ENCODE results near the gene ARID4B. TPM values are rescaled to one million over a fixed set of nuclear protein-coding genes. Genes with fewer than 3 reads are reported as not detected.

The ARID4B gene
- total RNA-seq, 1 donor: 36.7 TPM

- no peak overlapping the region for H3K4me3 ChIP-seq (ENCODE audit: low read depth, low read length)
- DNase-seq (ENCODE audit: low read depth): no peak
- TF ChIP-seq, protein P1, sequence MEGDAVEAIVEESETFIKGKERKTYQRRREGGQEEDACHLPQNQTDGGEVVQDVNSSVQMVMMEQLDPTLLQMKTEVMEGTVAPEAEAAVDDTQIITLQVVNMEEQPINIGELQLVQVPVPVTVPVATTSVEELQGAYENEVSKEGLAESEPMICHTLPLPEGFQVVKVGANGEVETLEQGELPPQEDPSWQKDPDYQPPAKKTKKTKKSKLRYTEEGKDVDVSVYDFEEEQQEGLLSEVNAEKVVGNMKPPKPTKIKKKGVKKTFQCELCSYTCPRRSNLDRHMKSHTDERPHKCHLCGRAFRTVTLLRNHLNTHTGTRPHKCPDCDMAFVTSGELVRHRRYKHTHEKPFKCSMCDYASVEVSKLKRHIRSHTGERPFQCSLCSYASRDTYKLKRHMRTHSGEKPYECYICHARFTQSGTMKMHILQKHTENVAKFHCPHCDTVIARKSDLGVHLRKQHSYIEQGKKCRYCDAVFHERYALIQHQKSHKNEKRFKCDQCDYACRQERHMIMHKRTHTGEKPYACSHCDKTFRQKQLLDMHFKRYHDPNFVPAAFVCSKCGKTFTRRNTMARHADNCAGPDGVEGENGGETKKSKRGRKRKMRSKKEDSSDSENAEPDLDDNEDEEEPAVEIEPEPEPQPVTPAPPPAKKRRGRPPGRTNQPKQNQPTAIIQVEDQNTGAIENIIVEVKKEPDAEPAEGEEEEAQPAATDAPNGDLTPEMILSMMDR (IDR thresholded peaks at IDR 0.05; ENCODE audit: insufficient read depth, low read length): no peak
These were observed 49.1 kb downstream of the ARID4B start for GRCh38 chr1:235278915-235279292.

DNA sequence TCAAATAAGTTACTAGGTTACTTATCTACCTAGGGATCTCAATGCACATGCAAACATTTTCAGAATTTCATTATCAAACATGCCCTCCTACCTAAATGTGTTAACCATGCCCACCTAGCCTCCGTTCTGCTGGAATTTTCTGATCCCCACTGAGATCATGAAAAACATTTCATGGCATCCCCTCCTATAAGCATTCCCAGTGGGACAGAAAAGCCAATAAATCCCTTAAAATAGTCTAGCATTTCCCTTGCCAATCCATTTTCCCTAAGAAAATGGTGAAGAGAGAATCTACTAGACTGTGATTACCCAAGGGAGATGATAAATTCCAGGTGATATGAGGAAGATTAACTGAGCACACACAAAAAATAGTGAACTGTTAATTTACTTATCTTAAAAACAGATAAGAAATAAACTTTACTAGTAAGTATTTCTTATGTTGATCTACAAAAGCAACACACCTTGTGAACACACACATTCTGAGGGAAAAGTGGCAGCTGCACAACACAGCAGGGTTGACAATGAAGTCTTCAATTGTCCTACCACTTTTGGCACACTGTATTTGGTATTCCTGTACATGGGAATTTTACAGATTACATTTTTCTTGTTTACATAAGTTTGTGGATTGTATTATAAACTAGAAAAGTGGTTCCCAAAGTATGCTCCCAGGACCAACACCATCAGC, 49.6 kb downstream of the ARID4B start:
- H3K4me3 ChIP-seq (ENCODE audit: low read depth, low read length): no peak overlapping the region
- DNase-seq (ENCODE audit: low read depth): no peak
- TF ChIP-seq, protein P1 (IDR thresholded peaks at IDR 0.05; ENCODE audit: insufficient read depth, low read length): no peak

- DNase-seq (ENCODE audit: low read depth): no peak
- H3K4me3 ChIP-seq (ENCODE audit: low read depth, low read length): no peak overlapping the region
- TF ChIP-seq, protein P1 (IDR thresholded peaks at IDR 0.05; ENCODE audit: insufficient read depth, low read length): no peak
These were observed 50.3 kb downstream of the ARID4B start for GRCh38 chr1:235277709-235278108.

DNA sequence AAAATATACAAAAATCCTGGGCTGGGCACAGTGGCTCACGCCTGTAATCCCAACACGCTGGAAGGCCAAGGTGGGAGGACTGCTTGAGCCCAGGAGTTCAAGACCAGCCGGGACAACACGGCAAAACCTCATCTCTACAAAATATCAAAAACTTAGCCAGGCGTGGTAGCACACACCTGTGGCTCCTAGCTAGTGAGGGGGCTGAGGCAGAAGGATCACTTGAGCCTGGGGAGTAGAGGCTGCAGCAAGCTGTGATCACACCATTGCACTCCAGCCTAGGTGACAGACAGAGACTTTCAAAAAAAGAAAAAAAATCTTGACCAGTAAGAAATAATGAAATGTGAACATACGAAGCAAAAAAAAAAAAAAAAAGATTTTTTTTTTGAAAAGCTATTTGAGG, 52.1 kb downstream of the ARID4B start:
- TF ChIP-seq, protein P1 (IDR thresholded peaks at IDR 0.05; ENCODE audit: insufficient read depth, low read length): no peak
- no peak overlapping the region for H3K4me3 ChIP-seq (ENCODE audit: low read depth, low read length)
- DNase-seq (ENCODE audit: low read depth): no peak

DNA sequence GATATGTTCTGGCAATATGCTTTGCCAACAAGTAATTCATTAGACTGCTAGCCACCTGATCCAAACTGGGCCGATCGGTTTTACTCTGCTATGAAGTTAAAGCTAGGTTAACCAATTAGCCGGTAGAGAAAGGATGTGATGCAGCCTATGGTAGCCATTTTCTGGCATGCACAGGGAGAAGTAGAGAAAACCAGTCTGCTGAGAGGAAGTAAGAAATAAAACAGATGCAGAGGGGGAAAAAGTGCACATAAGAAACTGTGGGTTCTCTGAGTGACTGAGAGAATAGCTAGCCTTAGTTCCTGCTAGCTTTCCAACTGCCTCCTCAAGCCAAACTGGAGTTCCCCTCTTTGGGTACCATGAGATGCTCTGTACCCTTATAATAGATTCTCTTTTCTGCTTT, 52.8 kb downstream of the ARID4B start:
- no peak for DNase-seq (ENCODE audit: low read depth)
- TF ChIP-seq, protein P1 (IDR thresholded peaks at IDR 0.05; ENCODE audit: insufficient read depth, low read length): no peak
- H3K4me3 ChIP-seq (ENCODE audit: low read depth, low read length): no peak overlapping the region

DNA sequence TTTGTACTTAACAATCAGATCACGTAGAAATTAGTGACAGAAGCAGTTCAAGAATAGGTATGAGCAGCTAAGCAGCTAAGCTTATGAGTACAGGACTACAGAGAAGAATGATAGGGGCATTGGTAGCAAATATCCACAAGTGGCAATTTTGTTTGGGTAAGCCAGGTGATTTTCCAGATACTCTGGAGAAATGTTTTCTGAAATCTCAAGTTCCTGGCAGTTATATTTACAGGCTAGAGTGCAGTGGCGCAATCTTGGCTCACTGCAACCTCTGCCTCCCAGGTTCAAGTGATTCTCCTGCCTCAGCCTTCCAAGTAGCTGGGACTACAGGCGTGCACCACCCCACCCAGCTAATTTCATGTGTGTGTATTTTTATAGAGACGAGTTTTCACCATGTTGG, 55.1 kb downstream of the ARID4B start:
- no peak for DNase-seq (ENCODE audit: low read depth)
- no peak overlapping the region for H3K4me3 ChIP-seq (ENCODE audit: low read depth, low read length)

More for the DNA sequence above, 55.1 kb downstream of the ARID4B start:
- TF ChIP-seq, protein P1 (IDR thresholded peaks at IDR 0.05; ENCODE audit: insufficient read depth, low read length): no peak
